Measurements from ENCODE around the gene STRA6.

GRCh38 chr15:74131628-74132413, 70.8 kb downstream of the STRA6 start:
- TF ChIP-seq CTCF (IDR thresholded peaks at IDR 0.05): no peak
- TF ChIP-seq POLR2A (IDR thresholded peaks at IDR 0.05): no peak
- no peak for TF ChIP-seq EP300 (IDR thresholded peaks at IDR 0.05)
- no peak for TF ChIP-seq POLR2AphosphoS5 (IDR thresholded peaks at IDR 0.05)
